HG03060 (cell line): ENCODE results near the gene NACC1.
"Not testable (repeated sequence)": the region's sequence is repeated elsewhere in the genome, so short reads cannot be mapped to it uniquely, and the experiment has no call there.

ENCODE experiments used
- ATAC-seq: cut with Tn5 transposase; IDR thresholded peaks from one replicate; pipeline ENCODE4 v1.9.1; 2021; ENCODE audit warnings: low read depth, moderate number of reproducible peaks; ENCODE audit not compliant: unreplicated experiment

NACC1 gene

DNA sequence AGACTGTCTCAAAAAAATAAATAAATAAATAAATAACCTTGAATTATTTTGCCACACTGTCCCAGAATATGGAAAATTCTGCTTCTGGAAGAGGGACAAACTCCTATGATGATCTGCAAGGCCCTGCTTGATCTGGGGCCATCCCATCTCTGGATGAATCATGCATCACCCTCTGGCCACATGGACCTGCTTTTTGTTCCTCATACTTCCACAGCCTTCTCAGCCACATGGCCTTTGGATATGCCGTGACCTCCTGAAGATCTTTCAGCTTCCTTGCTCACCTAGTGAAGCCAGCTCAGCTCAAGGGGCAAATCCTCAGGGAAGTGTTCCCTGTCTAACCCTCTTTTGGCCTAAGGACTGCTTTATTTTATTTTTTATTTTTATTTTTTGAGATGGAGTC is 42.5 kb downstream of the NACC1 start:
- no peak for ATAC-seq

GRCh38 chr19:13162724-13163608 is 44.9 kb downstream of the NACC1 start:
- ATAC-seq: no peak

DNA sequence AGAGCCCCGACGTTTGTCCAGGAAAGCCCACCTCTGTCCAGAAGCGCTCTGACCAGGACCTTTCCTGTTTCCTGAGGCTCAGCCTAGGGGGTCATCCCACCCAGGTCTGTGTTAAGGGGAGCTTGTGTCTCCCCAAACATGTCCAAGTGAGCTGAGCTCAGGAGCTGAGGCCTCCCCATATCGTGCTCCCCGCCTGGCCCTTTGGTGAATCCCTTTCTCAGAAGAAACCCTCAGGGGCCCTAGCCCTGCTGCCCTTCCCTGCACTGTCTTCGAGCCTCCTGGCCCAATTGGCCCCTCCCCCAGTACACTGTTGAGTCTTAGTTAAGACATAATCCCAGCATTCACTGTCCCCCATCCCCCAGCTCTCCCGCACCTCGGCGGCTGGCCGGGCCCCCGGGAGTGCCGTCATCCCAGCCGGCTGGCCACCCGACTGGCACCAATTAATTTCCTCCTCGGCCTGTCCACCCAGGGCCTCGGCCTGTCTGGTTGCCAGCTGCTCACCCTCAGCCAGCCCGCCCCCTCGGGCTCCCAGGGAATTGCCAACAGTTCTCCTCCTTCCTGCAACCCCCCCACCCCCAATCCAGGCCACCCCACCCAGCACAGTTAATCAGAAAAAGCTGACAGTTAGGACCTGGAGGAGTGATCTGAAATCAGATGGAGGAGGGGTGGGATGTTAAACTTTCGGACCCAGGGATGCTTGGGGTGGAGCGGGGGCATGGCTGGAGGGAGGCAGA is 45.7 kb downstream of the NACC1 start:
- ATAC-seq: no peak

- no peak for ATAC-seq
These were observed 46.5 kb downstream of the NACC1 start for GRCh38 chr19:13164343-13165161.

DNA sequence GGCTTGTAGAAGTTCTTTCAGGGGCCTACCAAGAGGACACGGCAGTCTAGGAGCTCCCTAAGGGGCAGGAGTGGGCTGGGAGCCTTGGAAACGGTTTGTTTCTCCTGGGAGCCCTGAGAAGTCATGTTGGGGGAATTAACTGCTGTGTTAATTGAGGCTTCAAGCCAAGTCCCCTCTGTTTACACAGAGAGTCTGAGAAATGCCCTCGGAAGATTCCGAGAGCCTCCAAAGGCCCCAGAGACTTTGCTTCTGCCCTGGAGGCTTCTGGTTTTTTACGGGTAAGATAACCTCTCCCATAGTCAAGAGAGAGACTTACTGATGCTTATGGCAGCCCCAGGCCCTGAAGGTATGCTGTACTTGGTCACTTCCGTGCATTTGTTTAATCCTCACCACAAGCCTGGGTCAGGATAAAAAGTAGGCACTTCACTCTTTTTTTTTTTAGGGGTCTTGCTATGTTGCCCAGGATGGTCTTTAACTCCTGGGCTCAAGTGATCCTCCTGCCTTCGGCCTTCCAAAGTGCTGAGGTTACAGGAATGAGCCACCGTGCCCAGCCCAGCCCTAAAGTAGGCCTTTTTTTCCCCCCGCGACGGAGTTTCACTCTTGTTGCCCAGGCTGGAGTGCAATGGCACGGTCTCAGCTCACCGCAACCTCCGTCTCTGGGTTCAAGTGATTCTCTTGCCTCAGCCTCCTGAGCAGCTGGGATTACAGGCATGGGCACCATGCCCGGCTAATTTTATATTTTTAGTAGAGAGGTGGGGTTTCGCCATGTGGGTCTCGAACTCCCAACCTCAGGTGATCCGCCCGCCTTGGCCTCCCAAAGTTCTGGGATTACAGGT is 47.3 kb downstream of the NACC1 start:
- ATAC-seq: no peak

DNA sequence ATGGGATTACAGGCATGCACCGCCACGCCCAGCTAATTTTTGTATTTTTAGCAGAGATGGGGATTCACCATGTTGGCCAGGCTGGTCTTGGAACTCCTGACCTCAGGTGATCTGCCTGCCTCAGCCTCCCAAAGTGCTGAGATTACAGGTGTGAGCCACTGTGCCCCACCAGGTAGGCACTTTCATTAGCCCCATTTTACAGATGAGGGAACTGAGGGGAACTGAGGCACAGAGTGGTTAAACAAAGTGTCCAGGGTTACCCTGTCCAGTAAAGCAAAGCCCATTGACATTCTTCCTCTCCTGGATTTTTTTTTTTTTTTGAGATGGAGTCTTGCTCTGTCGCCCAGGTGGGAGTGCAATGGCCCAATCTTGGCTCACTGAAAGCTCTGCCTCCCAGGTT is 48.1 kb downstream of the NACC1 start:
- not testable (repeated sequence) for ATAC-seq

GRCh38 chr19:13169769-13170168 is 51.7 kb downstream of the NACC1 start:
- no peak for ATAC-seq

DNA sequence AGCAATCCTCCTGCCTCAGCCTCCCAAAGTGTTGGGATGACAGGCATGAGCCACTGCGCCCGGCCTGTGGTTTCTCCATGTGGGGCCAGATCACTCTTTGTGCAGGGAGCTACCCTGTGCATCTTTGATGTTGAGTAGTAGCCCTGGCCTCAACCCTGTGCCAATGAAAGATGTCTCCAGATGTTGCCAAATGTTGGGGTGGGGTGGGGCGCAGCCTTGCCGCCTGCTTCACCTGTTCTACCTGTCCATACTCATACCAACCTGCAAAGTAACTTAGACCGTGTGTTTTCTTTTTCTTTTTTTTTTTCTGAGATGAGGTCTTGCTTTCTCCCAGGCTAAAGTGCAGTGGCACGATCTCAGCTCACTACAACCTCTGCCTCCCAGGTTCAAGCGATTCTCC is 53.1 kb downstream of the NACC1 start:
- no peak for ATAC-seq

DNA sequence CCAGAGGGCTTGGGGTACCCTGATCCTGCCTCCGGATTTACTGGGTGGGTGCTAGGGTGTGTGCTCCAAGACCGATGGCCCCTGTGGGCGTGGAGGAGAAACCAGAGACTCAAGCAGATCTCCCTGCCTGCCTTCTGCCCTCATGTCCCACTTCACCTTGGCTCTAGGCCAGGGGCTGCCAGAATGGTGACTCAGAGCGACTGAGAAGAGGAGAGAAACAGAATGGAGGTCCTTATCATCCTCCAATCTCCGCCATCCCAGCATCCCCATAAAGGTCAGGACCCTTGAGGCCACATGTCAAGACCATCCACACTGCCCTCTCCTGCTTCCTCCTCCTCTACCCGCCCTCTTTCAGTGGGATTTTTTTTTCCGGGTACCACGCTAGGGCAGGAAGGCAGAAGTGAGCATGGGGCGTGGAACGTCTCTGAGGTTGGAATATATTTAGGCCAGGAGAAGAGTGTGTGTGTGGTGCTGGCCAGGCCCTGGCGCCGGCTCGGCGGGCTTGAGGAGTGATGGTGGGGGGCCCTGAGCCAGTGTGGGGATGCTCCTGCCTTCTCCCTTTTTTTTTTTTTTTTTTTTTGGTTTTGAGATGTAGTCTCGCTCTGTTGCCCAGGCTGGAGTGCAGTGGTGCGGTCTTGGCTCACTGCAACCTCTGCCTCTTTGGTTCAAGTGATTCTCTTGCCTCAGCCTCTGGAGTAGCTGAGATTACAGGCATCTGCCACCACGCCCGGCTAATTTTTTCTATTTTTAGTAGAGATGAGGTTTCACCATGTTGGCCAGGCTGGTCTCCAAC is 54.5 kb downstream of the NACC1 start:
- ATAC-seq: no peak

- no peak for ATAC-seq
These were observed 55.2 kb downstream of the NACC1 start for GRCh38 chr19:13173139-13173737.

DNA sequence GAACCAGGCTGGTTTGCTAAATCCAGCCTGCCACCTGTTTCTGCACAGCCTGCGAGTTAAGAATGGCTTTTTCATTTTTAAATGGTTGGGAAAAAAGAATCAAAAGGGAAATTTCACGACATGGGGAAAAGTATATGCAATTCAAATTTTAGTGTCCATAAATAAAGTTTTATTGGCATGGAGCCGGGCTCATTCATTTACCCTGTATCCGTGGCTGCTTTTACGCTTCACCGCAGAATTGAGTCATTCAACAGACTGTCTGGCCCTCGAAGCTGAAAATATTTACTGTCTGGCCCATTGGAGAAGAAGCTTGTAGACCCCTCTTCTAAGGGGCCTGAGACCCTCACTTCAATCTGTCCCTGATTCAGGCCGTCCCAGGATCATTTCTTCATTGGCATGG is 58.3 kb downstream of the NACC1 start:
- ATAC-seq: no peak

GRCh38 chr19:13177584-13177983 is 59.5 kb downstream of the NACC1 start:
- not testable (repeated sequence) for ATAC-seq

GRCh38 chr19:13178291-13178690 is 60.2 kb downstream of the NACC1 start:
- ATAC-seq: not testable (repeated sequence)

- ATAC-seq: no peak
These were observed 63.8 kb downstream of the NACC1 start for GRCh38 chr19:13181747-13182388.

DNA sequence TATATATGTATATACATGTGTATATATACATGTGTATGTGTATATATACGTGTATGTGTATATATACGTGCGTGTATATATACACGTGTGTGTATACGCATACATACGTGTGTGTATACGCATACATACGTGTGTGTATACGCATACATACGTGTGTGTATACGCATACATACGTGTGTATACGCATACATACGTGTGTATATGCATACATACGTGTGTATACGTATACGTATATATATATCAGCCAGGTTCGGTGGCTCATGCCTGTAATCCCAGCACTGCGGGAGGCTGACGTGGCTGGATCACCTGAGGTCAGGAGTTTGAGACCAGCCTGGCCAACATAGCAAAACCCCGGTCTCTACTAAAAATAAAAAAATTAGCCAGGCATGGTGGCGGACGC is 66.9 kb downstream of the NACC1 start:
- not testable (repeated sequence) for ATAC-seq

GRCh38 chr19:13185763-13186657 is 67.9 kb downstream of the NACC1 start:
- ATAC-seq: not testable (repeated sequence)

DNA sequence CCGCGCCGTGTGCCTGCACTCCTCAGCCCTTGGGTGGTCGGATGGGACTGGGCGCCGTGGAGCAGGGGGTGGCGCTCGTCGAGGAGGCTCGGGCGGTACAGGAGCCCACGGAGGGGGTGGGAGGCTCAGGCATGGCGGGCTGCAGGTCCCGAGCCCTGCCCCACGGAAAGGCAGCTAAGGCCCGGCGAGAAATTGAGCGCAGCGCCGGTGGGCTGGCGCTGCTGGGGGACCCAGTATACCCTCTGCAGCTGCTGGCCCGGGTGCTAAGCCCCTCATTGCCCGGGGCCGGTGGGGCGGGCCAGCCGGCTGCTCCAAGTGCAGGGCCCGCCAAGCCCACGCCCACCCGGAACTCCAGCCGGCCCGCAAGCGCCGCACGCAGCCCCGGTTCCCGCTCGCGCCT is 68.6 kb downstream of the NACC1 start:
- ATAC-seq: not testable (repeated sequence)
